HepG2 (cell line): ENCODE results near the gene PCTP. TPM values are rescaled to one million over a fixed set of nuclear protein-coding genes. Genes with fewer than 3 reads are reported as not detected.

ENCODE experiments used
- EEA1 ChIP-seq: sonication (generic); formaldehyde crosslinking; IDR thresholded peaks from 2 replicates; pipeline ENCODE4 v1.5.1; 2020; ENCODE audit warnings: mild to moderate bottlenecking, missing genetic modification reagents, borderline replicate concordance
- ELF3 ChIP-seq: IDR thresholded peaks from 2 replicates; pipeline ENCODE4 v1.6.1; 2016; ENCODE audit warnings: missing genetic modification reagents, missing compliant biosample characterization
- HMG20A ChIP-seq: IDR thresholded peaks from 2 replicates; pipeline ENCODE4 v1.6.1; 2016; ENCODE audit warnings: borderline replicate concordance
- HNRNPLL ChIP-seq: fragments of 200-400 bp; formaldehyde crosslinking; IDR thresholded peaks from 2 replicates; pipeline ENCODE4 v1.6.1; 2017; ENCODE audit warnings: mild to moderate bottlenecking, low read depth, low read length; ENCODE audit not compliant: poor library complexity, severe bottlenecking
- MAZ ChIP-seq, 2 experiments: sonication (generic) in 1 of 2; formaldehyde crosslinking in 1 of 2; IDR thresholded peaks; 2 replicates each; pipeline versions ENCODE4 v1.5.0 to v1.6.1; 2012 to 2020; ENCODE audit warnings: low read depth in 2 of 2, mild to moderate bottlenecking in 2 of 2, borderline replicate concordance in 1 of 2, improper control_type of control experiment in 1 of 2, low read length in 1 of 2, missing genetic modification reagents in 1 of 2, moderate library complexity in 1 of 2
- MED1 ChIP-seq: sonication (generic); formaldehyde crosslinking; IDR thresholded peaks from 2 replicates; pipeline ENCODE4 v1.4.0; 2020; ENCODE audit warnings: missing genetic modification reagents
- NFE2L1 ChIP-seq: sonication (generic); formaldehyde crosslinking; IDR thresholded peaks from 2 replicates; pipeline ENCODE4 v1.4.0; 2020; ENCODE audit warnings: missing genetic modification reagents, mild to moderate bottlenecking, borderline replicate concordance
- PLRG1 ChIP-seq: fragments of 450-650 bp; conservative IDR thresholded peaks from 2 replicates; pipeline ENCODE4 v1.6.1; 2016
- ZFP36 ChIP-seq: fragments of 150-350 bp; IDR thresholded peaks from 2 replicates; pipeline ENCODE4 v1.6.1; 2018; ENCODE audit warnings: borderline replicate concordance, low read length, low read depth; ENCODE audit not compliant: partially characterized antibody
- ZNF207 ChIP-seq: fragments of 450-650 bp; IDR thresholded peaks from 2 replicates; pipeline ENCODE4 v1.6.1; 2016; ENCODE audit warnings: antibody characterized with exemption, borderline replicate concordance
- ZNF224 ChIP-seq: sonication (generic); formaldehyde crosslinking; IDR thresholded peaks from 2 replicates; pipeline ENCODE4 v1.5.0; 2020; ENCODE audit warnings: mild to moderate bottlenecking, missing genetic modification reagents
- ZNF350 ChIP-seq: sonication (generic); formaldehyde crosslinking; IDR thresholded peaks from 2 replicates; pipeline ENCODE4 v1.4.0; 2020; ENCODE audit warnings: mild to moderate bottlenecking, low read depth, missing genetic modification reagents, borderline replicate concordance
- ZNF7 ChIP-seq: IDR thresholded peaks from 2 replicates; pipeline ENCODE4 v1.6.1; 2016; ENCODE audit warnings: missing biosample characterization, missing genetic modification reagents
- ZNF703 ChIP-seq: sonication (generic); formaldehyde crosslinking; IDR thresholded peaks from 2 replicates; pipeline ENCODE4 v1.5.1; 2020; ENCODE audit warnings: missing genetic modification reagents, mild to moderate bottlenecking, moderate library complexity, borderline replicate concordance
- ZSCAN29 ChIP-seq: sonication (generic); formaldehyde crosslinking; conservative IDR thresholded peaks from 2 replicates; pipeline ENCODE4 v1.4.0; 2020; ENCODE audit warnings: mild to moderate bottlenecking, missing genetic modification reagents
- polyA plus RNA-seq, 8 experiments: library from polyadenylated mRNA; depleted of rRNA in 3 of 8; stranded (reverse) in 7 of 8; unstranded in 1 of 8; fragments of >200 nt; fragmentation: Illumina TruSeq in 4 of 8; extraction: Trizol in 4 of 8; gene quantifications; 2 replicates each; pipeline versions ENCODE4 v1.2.1 to v1.2.3, GENCODE V29; 2011 to 2016; ENCODE audit warnings: low read depth in 4 of 8, missing spikeins in 1 of 8, mixed read lengths in 1 of 8; ENCODE audit not compliant: insufficient read depth in 1 of 8
- total RNA-seq, 5 experiments: library from RNA; depleted of rRNA; stranded (reverse); fragments of >200 nt; fragmentation: Illumina TruSeq; extraction: Trizol; gene quantifications; 2 replicates each; pipeline ENCODE4 v1.2.3, GENCODE V29; 2016; ENCODE audit warnings: low read depth in 1 of 5
- TF ChIP-seq, protein P1 (sequence below): sonication (generic); formaldehyde crosslinking; IDR thresholded peaks from 2 replicates; pipeline ENCODE4 v1.5.0; 2020; ENCODE audit warnings: missing genetic modification reagents
- TF ChIP-seq, protein P2 (sequence below): sonication (generic); formaldehyde crosslinking; IDR thresholded peaks from 2 replicates; pipeline ENCODE4 v1.5.0; 2020; ENCODE audit warnings: mild to moderate bottlenecking, missing genetic modification reagents, borderline replicate concordance
- TF ChIP-seq, protein P3 (sequence below): sonication (generic); formaldehyde crosslinking; IDR thresholded peaks from 2 replicates; pipeline ENCODE4 v1.4.0; 2020; ENCODE audit warnings: missing genetic modification reagents, borderline replicate concordance
- TF ChIP-seq, protein P4 (sequence below): sonication (generic); formaldehyde crosslinking; conservative IDR thresholded peaks from 2 replicates; pipeline ENCODE4 v1.5.0; 2020; ENCODE audit warnings: missing genetic modification reagents
- TF ChIP-seq, protein P5 (sequence below): fragments of 450-650 bp; IDR thresholded peaks from 2 replicates; pipeline ENCODE4 v1.6.1; 2016

The PCTP gene
- total and polyA plus RNA-seq, 2 of the 13 experiments (the other 11 are each of a cell fraction or from before 2014, with no cell fraction given), result 37.1 to 50.7 TPM

DNA sequence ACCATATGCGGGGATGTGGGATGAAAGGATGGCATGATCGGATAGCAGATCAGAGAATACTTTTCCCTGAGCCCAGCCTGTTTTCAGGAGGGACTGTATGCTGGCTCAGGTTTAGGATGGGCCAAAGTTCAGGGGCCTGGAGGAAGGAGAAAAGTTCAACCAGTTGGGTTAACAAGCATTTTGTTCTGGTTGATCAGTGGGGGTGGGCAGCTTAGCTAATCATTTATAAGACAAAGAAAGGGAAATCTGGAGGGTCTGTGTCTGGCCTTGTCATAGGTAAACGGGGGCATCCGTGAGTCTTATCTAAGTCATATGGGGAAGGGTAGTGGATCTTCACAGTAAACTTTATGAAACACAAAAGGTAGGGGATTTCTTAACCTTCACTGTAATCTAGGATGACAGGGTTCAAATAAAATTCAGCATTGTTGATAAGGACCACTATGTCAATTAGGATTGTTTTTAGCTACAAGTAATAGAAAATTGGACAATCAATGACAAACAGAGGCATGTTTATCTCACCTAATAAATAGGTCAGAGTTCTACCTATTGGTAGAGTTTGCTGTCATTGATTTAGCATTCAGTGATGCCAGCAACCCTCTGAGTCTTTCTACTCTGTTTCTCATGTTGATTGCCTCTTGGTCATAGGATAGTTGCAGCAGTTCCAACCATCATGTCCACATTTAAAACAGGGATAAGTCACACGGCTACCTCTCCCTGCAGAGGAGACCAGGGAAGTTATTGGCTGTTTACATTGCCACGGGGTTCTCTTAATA is 11.4 kb downstream of the PCTP start (continued):
- TF ChIP-seq HNRNPLL, result no peak
- no peak for TF ChIP-seq MAZ (IDR thresholded peaks at IDR 0.05; ENCODE audit: borderline replicate concordance, low read depth, low read length)
- TF ChIP-seq MAZ (CRISPR knock-in tag; IDR thresholded peaks at IDR 0.05; ENCODE audit: low read depth), result no peak
- no peak for TF ChIP-seq EEA1 (CRISPR knock-in tag)
- no peak for TF ChIP-seq ZNF703 (CRISPR knock-in tag)
- TF ChIP-seq ZSCAN29 (CRISPR knock-in tag), result 0 out of 2 replicates have a peak, but pooled peaks have one; percentile 61
- TF ChIP-seq HMG20A, result no peak; the same call in 1 of the 2 replicates
- TF ChIP-seq ZNF350 (CRISPR knock-in tag), result no peak
- TF ChIP-seq, protein P1, sequence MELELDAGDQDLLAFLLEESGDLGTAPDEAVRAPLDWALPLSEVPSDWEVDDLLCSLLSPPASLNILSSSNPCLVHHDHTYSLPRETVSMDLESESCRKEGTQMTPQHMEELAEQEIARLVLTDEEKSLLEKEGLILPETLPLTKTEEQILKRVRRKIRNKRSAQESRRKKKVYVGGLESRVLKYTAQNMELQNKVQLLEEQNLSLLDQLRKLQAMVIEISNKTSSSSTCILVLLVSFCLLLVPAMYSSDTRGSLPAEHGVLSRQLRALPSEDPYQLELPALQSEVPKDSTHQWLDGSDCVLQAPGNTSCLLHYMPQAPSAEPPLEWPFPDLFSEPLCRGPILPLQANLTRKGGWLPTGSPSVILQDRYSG (CRISPR knock-in tag), result no peak
- TF ChIP-seq, protein P2, sequence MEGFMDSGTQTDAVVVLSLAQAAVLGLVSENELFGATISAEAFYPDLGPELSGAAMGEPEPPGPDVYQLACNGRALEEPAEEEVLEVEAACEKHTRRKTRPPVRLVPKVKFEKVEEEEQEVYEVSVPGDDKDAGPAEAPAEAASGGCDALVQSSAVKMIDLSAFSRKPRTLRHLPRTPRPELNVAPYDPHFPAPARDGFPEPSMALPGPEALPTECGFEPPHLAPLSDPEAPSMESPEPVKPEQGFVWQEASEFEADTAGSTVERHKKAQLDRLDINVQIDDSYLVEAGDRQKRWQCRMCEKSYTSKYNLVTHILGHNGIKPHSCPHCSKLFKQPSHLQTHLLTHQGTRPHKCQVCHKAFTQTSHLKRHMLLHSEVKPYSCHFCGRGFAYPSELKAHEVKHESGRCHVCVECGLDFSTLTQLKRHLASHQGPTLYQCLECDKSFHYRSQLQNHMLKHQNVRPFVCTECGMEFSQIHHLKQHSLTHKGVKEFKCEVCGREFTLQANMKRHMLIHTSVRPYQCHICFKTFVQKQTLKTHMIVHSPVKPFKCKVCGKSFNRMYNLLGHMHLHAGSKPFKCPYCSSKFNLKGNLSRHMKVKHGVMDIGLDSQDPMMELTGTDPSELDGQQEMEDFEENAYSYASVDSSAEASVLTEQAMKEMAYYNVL (CRISPR knock-in tag), result peak; percentile 86; the same call in 1 of the 2 replicates
- TF ChIP-seq, protein P3, sequence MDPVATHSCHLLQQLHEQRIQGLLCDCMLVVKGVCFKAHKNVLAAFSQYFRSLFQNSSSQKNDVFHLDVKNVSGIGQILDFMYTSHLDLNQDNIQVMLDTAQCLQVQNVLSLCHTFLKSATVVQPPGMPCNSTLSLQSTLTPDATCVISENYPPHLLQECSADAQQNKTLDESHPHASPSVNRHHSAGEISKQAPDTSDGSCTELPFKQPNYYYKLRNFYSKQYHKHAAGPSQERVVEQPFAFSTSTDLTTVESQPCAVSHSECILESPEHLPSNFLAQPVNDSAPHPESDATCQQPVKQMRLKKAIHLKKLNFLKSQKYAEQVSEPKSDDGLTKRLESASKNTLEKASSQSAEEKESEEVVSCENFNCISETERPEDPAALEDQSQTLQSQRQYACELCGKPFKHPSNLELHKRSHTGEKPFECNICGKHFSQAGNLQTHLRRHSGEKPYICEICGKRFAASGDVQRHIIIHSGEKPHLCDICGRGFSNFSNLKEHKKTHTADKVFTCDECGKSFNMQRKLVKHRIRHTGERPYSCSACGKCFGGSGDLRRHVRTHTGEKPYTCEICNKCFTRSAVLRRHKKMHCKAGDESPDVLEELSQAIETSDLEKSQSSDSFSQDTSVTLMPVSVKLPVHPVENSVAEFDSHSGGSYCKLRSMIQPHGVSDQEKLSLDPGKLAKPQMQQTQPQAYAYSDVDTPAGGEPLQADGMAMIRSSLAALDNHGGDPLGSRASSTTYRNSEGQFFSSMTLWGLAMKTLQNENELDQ, result no peak
- peak; percentile 56; the same call in 1 of the 2 replicates for TF ChIP-seq ELF3 (CRISPR knock-in tag)
- TF ChIP-seq ZNF207, result no peak
- TF ChIP-seq ZNF7 (CRISPR knock-in tag), result no peak
- TF ChIP-seq ZNF224, result no peak
- no peak for TF ChIP-seq NFE2L1
- no peak for TF ChIP-seq MED1
- no peak for TF ChIP-seq ZFP36
- no peak for TF ChIP-seq PLRG1
- TF ChIP-seq, protein P4, sequence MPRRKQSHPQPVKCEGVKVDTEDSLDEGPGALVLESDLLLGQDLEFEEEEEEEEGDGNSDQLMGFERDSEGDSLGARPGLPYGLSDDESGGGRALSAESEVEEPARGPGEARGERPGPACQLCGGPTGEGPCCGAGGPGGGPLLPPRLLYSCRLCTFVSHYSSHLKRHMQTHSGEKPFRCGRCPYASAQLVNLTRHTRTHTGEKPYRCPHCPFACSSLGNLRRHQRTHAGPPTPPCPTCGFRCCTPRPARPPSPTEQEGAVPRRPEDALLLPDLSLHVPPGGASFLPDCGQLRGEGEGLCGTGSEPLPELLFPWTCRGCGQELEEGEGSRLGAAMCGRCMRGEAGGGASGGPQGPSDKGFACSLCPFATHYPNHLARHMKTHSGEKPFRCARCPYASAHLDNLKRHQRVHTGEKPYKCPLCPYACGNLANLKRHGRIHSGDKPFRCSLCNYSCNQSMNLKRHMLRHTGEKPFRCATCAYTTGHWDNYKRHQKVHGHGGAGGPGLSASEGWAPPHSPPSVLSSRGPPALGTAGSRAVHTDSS (CRISPR knock-in tag), result no peak
- TF ChIP-seq, protein P5, sequence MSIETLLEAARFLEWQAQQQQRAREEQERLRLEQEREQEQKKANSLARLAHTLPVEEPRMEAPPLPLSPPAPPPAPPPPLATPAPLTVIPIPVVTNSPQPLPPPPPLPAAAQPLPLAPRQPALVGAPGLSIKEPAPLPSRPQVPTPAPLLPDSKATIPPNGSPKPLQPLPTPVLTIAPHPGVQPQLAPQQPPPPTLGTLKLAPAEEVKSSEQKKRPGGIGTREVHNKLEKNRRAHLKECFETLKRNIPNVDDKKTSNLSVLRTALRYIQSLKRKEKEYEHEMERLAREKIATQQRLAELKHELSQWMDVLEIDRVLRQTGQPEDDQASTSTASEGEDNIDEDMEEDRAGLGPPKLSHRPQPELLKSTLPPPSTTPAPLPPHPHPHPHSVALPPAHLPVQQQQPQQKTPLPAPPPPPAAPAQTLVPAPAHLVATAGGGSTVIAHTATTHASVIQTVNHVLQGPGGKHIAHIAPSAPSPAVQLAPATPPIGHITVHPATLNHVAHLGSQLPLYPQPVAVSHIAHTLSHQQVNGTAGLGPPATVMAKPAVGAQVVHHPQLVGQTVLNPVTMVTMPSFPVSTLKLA, result no peak
